Muscle layer of colon (tissue), 2 donors: ENCODE data around the gene TAF1.
"Not testable (repeated sequence)": the region's sequence is repeated elsewhere in the genome, so short reads cannot be mapped to it uniquely, and the experiment has no call there.

ENCODE experiments used
- H3K27ac ChIP-seq: one replicate; pipeline ENCODE4 v1.7.0; 2013; ENCODE audit warnings: low read depth, mild to moderate bottlenecking, low read length, moderate library complexity
- H3K27me3 ChIP-seq, 2 donors: one replicate each; pipeline ENCODE4 v1.7.0; 2013; ENCODE audit warnings: low read length in 2 of 2, mild to moderate bottlenecking in 2 of 2; ENCODE audit not compliant: insufficient read depth in 2 of 2, control insufficient read depth in 1 of 2
- H3K36me3 ChIP-seq: one replicate; pipeline ENCODE4 v1.7.0; 2013; ENCODE audit warnings: mild to moderate bottlenecking, low read length; ENCODE audit not compliant: insufficient read depth
- H3K4me1 ChIP-seq: one replicate; pipeline ENCODE4 v1.7.0; 2013; ENCODE audit warnings: mild to moderate bottlenecking, low read length; ENCODE audit not compliant: insufficient read depth
- H3K4me3 ChIP-seq, 2 donors: one replicate each; pipeline ENCODE4 v1.7.0; 2013; ENCODE audit warnings: low read length in 2 of 2, low read depth in 1 of 2, mild to moderate bottlenecking in 1 of 2, moderate library complexity in 1 of 2
- H3K9ac ChIP-seq: one replicate; pipeline ENCODE4 v1.7.0; 2013; ENCODE audit warnings: low read length
- H3K9me3 ChIP-seq: one replicate; pipeline ENCODE4 v1.7.0; 2013; ENCODE audit warnings: mild to moderate bottlenecking, low read length
- donor health status: abdominal sarcoma.
- donor health status: Adenocarcinoma of cecum.

TAF1 gene

GRCh38 chrX:71510161-71510560, 144.0 kb downstream of the TAF1 start:
- H3K4me1 ChIP-seq: peaks cover 6% of the 10 kb centered on the region
- no peaks in the 10 kb centered on the region for H3K27me3 ChIP-seq
- H3K27ac ChIP-seq: no peak overlapping the region
- H3K4me3 ChIP-seq: no peak overlapping the region
- no peak overlapping the region for H3K9ac ChIP-seq
- H3K9me3 ChIP-seq: no peaks in the 10 kb centered on the region
- no peaks in the 10 kb centered on the region for H3K36me3 ChIP-seq

- H3K27ac ChIP-seq, H3K9ac ChIP-seq, H3K4me3 ChIP-seq: not testable (repeated sequence)
Measured at GRCh38 chrX:71513731-71514130, 147.6 kb downstream of the TAF1 start.

GRCh38 chrX:71514367-71515037, 148.3 kb downstream of the TAF1 start:
- H3K9ac ChIP-seq: no peak overlapping the region
- no peaks in the 10 kb centered on the region for H3K9me3 ChIP-seq
- no peaks in the 10 kb centered on the region for H3K27me3 ChIP-seq
- H3K4me3 ChIP-seq: no peak overlapping the region
- H3K36me3 ChIP-seq: no peaks in the 10 kb centered on the region
- H3K4me1 ChIP-seq: peaks cover 6% of the 10 kb centered on the region
- no peak overlapping the region for H3K27ac ChIP-seq

More at GRCh38 chrX:71513731-71514130, 147.6 kb downstream of the TAF1 start:
- not testable (repeated sequence) for H3K36me3 ChIP-seq, H3K27me3 ChIP-seq, H3K9me3 ChIP-seq, H3K4me1 ChIP-seq

- H3K9me3 ChIP-seq: no peaks in the 10 kb centered on the region
- H3K4me3 ChIP-seq: no peak overlapping the region
- peaks cover 6% of the 10 kb centered on the region for H3K4me1 ChIP-seq
- H3K36me3 ChIP-seq: no peaks in the 10 kb centered on the region
- H3K9ac ChIP-seq: no peak overlapping the region
- H3K27me3 ChIP-seq: no peaks in the 10 kb centered on the region
- H3K27ac ChIP-seq: no peak overlapping the region
Measured at GRCh38 chrX:71515038-71515396, 148.9 kb downstream of the TAF1 start.
